Neural progenitor cell (in vitro differentiated cells): ENCODE measurements around the gene PTPRJ.

Experiments
- CTCF ChIP-seq: fragments of 200-600 bp; sonication (generic); IDR thresholded peaks from 2 replicates; pipeline ENCODE4 v1.5.1; 2017; ENCODE audit warnings: antibody characterized with exemption, mild to moderate bottlenecking
- EZH2 ChIP-seq: fragments of 200-600 bp; sonication (generic); IDR thresholded peaks from 2 replicates; pipeline ENCODE4 v1.6.1; 2017; ENCODE audit warnings: antibody characterized with exemption, mild to moderate bottlenecking, moderate library complexity
- EZH2phosphoT487 ChIP-seq: fragments of 200-600 bp; sonication (generic); IDR thresholded peaks from 2 replicates; pipeline ENCODE4 v1.6.1; 2017; ENCODE audit warnings: antibody characterized with exemption

- no peak for TF ChIP-seq CTCF
- TF ChIP-seq EZH2 = no peak
- no peak for TF ChIP-seq EZH2phosphoT487
Observed at GRCh38 chr11:48161951-48162884, 181.9 kb downstream of the PTPRJ start.
